Psoas muscle (tissue), 8 donors: ENCODE measurements around the gene DDR1. TPM values are rescaled to one million over a fixed set of nuclear protein-coding genes. Genes with fewer than 3 reads are reported as not detected.

Experiments used
- ATAC-seq, 4 donors: fragments of 200-7000 bp; cut with Tn5 transposase; one replicate each; pipeline ENCODE4 v1.9.1; 2020; ENCODE audit warnings: moderate library complexity in 3 of 4, mild to moderate bottlenecking in 2 of 4
- DNase-seq, 2 donors: peaks; one replicate each; pipeline ENCODE4 v3.0.0-alpha.2; 2020
- H3K27ac ChIP-seq: fragments of 200-600 bp; one replicate; pipeline ENCODE4 v1.8.0; 2022
- H3K27me3 ChIP-seq, 3 donors: fragments of 200-600 bp in 1 of 3; one replicate each; pipeline versions ENCODE4 v1.6.1 to v1.8.0; 2013 to 2022; ENCODE audit warnings: low read length in 2 of 3, mild to moderate bottlenecking in 2 of 3, moderate library complexity in 1 of 3; ENCODE audit not compliant: insufficient read depth in 3 of 3
- H3K36me3 ChIP-seq, 2 donors: fragments of 200-600 bp in 1 of 2; one replicate each; pipeline versions ENCODE4 v1.6.1 to v1.8.0; 2013 to 2022; ENCODE audit warnings: low read depth in 1 of 2, mild to moderate bottlenecking in 1 of 2, moderate library complexity in 1 of 2; ENCODE audit not compliant: insufficient read depth in 1 of 2
- H3K4me1 ChIP-seq: fragments of 200-600 bp; one replicate; pipeline ENCODE4 v1.8.0; 2022
- H3K4me3 ChIP-seq: fragments of 200-600 bp; one replicate; pipeline ENCODE4 v1.8.0; 2022; ENCODE audit warnings: mild to moderate bottlenecking
- H3K9me3 ChIP-seq: fragments of 200-600 bp; one replicate; pipeline ENCODE4 v1.8.0; 2022
- CTCF ChIP-seq: fragments of 200-600 bp; IDR thresholded peaks from one replicate; pipeline ENCODE4 v1.8.0; 2022; ENCODE audit warnings: antibody characterized with exemption
- WGBS, 3 donors: extraction: QIAGEN DNeasy Blood & Tissue Kit; methylation state at CpG; one replicate each; pipeline versions ENCODE4 v1.1.6 to v1.1.7; 2013; 5-methylcytosine and 5-hydroxymethylcytosine counted together
- intact Hi-C, 2 donors: fragments of 100-400 bp; cut with DNase I; formaldehyde crosslinking; loops; one replicate each; pipeline versions ENCODE4 v1.11.0 to v1.14.2; 2022
- long read RNA-seq, 2 donors: library from polyadenylated mRNA; unstranded; transcript quantifications; one replicate each; pipeline ENCODE4 v2.0.0, GENCODE V29; 2021
- polyA plus RNA-seq, 3 donors: library from polyadenylated mRNA; stranded (reverse); fragments of 200-250 nt; gene quantifications; one replicate each; pipeline ENCODE4 v1.2.3, GENCODE V29; 2013
- total RNA-seq, 4 donors: library from RNA; stranded (reverse); fragmentation: NEBNext Ultra II Directional in 2 of 4; extraction: Animal tissue kit (Norgen Biotek cat#: 25700) in 2 of 4; gene quantifications; one replicate each; pipeline versions ENCODE4 v1.2.1 to v1.2.4, GENCODE V29; 2021 to 2023
- donor health status: healthy with polysubstance abuse.
- donor health status: DM: no; HTN: no; CAD: no; lungs with moderate emphysema.
- donor health status: Bipolar disorder and iron deficiency.
- donor health status: healthy.
- donor health status: DM: yes; HTN: yes; CAD: no.
- donor health status: DM: no; HTN: no; CAD: no.
- donor health status: DM: no; HTN: no; CAD: no.
- donor health status: DM: yes; HTN: yes; CAD: no.

DDR1 gene
- total RNA-seq, result 100 to 1,000 TPM in 1 of 4 donors, 10 to 100 TPM in 3; 26.3 to 129 (median 54.2) TPM
- 10 to 100 TPM in 2 of 3 donors, 1 to 10 TPM in 1; 2.2 to 10.8 (median 10.5) TPM for polyA plus RNA-seq
- long read RNA-seq, donor 1, partial matches to known transcripts, result 83 of 117 reads
- long read RNA-seq, donor 1, other reads (novel, unspliced or antisense), result 26 of 117 reads
- long read RNA-seq, donor 2, partial matches to known transcripts, result 40 of 47 reads
- long read RNA-seq, donor 2, other reads (novel, unspliced or antisense), result 5 of 47 reads

GRCh38 chr6:30883685-30884520 lies at the start of gene DDR1:
Gene DDR1, plus strand, starts transcription at chr6:30884519. Its CDS starts 4,211 bp downstream, at chr6:30888730.
- Histone ChIP-seq H3K9me3 (no peaks in the 10 kb centered on the region), H3K27me3 (no peaks in the 10 kb centered on the region), H3K4me1 (peaks cover 41% of the 10 kb centered on the region), H3K36me3 (peaks cover 0 to 9% of the 10 kb centered on the region in 2 donors), H3K4me3 (peak within 1 kb of the TSS; percentile 78), H3K27ac (peak within 1 kb of the TSS; percentile 93)
- DNase-seq, result peak; percentile 71 to 81
- TF ChIP-seq CTCF, result no peak
- peak in 2 of 4 donors; percentile 70 to 79 for ATAC-seq
- WGBS, 3 donors, result 11 to 75% (median 17%) methylated on average over 11 to 62 of the region's 62 CpGs
- intact Hi-C loops, result loop anchor here in 1 of 2 donors (2.0 to 5.0 kb wide), 2 partner anchors 141 to 207 kb away; partner anchors contain the start of gene FLOT1

GRCh38 chr6:30834646-30835045 lies 49.7 kb upstream of the DDR1 start:
- no peak for TF ChIP-seq CTCF
- ATAC-seq (no peak), DNase-seq (no peak)
- Histone ChIP-seq H3K4me1 (peaks cover 21% of the 10 kb centered on the region), H3K27me3 (no peaks in the 10 kb centered on the region), H3K4me3 (no peak overlapping the region), H3K9me3 (no peaks in the 10 kb centered on the region), H3K36me3 (no peaks in the 10 kb centered on the region), H3K27ac (no peak overlapping the region)
- intact Hi-C loops, result no loop called here
- 63 to 70% (median 68%) methylated on average over 4 of the region's 4 CpGs for WGBS, 3 donors

DNA sequence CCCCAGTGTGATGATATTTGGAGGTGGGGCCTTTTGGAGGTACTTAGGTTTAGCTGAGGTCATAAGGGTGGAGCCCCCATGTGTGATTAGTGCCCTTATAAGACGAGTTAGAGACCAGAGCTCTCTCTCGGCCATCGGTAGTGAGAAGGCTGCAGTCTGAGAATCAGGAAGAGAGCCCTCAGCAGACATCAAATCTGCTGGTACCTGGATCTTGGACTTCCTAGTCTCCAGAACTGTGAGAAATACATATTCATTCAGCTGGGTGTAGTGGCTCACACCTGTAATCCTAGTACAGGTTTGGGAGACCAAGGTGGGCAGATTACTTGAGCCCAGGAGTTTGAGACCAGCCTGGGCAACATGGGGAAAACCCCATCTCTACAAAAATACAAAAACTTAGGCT lies 48.7 kb upstream of the DDR1 start:
- Histone ChIP-seq H3K9me3 (no peaks in the 10 kb centered on the region), H3K4me1 (peaks cover 16% of the 10 kb centered on the region), H3K27me3 (no peaks in the 10 kb centered on the region), H3K27ac (no peak overlapping the region), H3K36me3 (no peaks in the 10 kb centered on the region), H3K4me3 (no peak overlapping the region)
- WGBS, 3 donors, result 93 to 100% (median 97%) methylated on average over 3 of the region's 3 CpGs
- no peak for TF ChIP-seq CTCF
- intact Hi-C loops, result no loop called here
- ATAC-seq (no peak), DNase-seq (no peak)

GRCh38 chr6:30836431-30836866 lies 47.9 kb upstream of the DDR1 start:
- Histone ChIP-seq H3K27ac (peak overlapping the region; percentile 33), H3K27me3 (no peaks in the 10 kb centered on the region), H3K4me3 (no peak overlapping the region), H3K36me3 (no peaks in the 10 kb centered on the region), H3K4me1 (peaks cover 16% of the 10 kb centered on the region), H3K9me3 (no peaks in the 10 kb centered on the region)
- 23 to 28% (median 23%) methylated on average over 1 of the region's 1 CpG for WGBS, 3 donors
- intact Hi-C loops, result no loop called here
- ATAC-seq, result peak; percentile 85 to 98 (median 94)
- no peak for TF ChIP-seq CTCF
- peak in 1 of 2 donors; percentile 58 for DNase-seq
